GM19023 (cell line): ENCODE measurements around the gene RAC3.

Experiments used
- ATAC-seq: cut with Tn5 transposase; IDR thresholded peaks from one replicate; pipeline ENCODE4 v1.9.1; 2021; ENCODE audit warnings: mild to moderate bottlenecking, moderate library complexity; ENCODE audit not compliant: unreplicated experiment

The RAC3 gene

DNA sequence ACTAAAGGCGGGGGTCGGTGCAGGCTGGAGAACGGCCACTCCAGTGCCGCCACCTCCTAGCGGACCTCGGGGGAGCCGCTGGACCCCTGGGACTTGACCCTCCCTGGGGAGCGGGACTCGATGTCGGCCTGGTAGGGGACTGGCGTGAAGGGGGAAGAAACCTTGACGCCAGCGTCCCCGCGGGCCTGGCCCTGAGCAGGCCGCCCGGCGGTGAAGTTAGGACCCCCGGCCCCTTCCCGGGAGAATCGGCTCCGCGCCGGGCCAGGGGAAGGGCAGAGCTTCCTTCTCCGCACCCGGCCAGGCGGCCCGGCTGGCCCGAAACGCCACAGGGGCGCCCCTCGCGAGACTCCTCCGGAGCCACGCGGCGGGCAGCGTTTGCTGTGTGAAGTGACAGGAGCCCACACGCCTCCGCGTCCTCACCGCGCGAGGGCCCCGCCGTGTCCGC lies 33.7 kb downstream of the RAC3 start:
- ATAC-seq, result peak; percentile 25

DNA sequence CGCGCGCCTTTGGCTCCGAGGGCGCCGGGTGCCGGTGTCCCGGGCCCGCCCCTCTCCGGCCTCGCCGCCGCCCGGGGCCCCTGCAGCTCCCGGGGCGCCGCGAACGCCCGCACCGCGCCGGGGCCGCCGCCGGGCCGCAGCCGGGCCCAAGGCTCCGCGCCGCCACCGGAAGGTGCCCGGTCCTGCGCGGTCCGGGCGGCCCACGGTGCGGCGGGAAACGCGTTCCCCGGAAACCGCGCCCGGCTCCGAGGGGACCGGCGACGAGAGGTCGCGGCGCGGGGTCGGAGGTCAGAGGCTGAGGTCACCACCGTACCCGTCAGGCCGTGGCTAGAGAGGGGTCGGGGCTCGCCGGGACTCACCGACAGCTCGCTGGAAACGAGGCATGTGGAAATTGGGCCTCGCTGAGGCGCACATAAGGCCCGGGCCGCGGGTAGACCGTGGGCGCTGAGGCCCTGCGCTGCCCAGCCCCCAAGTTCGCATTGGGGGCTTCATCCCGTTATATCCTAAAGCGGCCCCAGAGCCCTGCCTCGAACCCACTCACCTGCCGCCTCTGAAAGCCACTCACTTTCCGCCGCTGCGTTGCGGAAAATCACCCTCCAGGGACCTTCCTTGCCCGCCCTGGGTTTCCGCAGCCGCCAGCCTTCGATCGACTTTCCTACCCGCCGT lies 34.3 kb downstream of the RAC3 start, which contains the start of gene DUS1L:
DUS1L (minus strand) TSS at position 167 of the 666 bp plus-strand sequence. CDS start 745 bp downstream, outside the sequence.
- peak; percentile 74 for ATAC-seq

GRCh38 chr17:82070611-82071010 lies 39.1 kb downstream of the RAC3 start:
- no peak for ATAC-seq

- ATAC-seq, result no peak
Measured at GRCh38 chr17:82072827-82073226, 41.3 kb downstream of the RAC3 start.

DNA sequence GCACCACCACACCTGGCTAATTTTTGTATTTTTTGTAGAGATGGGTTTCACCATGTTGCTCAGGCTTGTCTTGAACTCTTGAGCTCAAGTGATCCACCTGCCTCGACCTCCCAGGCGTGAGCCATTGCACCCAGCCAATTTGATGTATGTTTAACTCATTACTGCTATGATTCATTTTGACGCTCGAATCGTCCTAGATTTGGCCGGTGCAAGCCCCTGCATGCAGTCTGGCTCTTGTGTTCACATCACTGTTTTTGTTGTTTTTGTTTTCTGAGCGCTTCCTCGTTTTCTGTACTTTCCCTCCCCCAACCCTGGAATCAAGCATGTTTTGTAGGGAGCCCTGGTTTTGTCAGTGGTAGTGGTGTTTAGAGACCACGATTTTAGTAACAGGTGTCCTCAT lies 42.0 kb downstream of the RAC3 start:
- ATAC-seq, result no peak

GRCh38 chr17:82076018-82076784 lies 44.7 kb downstream of the RAC3 start:
- ATAC-seq, result no peak

GRCh38 chr17:82076785-82077591 lies 45.5 kb downstream of the RAC3 start:
- no peak for ATAC-seq

GRCh38 chr17:82077617-82078358 lies 46.3 kb downstream of the RAC3 start:
- no peak for ATAC-seq

GRCh38 chr17:82078433-82078832 lies 47.0 kb downstream of the RAC3 start:
- ATAC-seq, result no peak

DNA sequence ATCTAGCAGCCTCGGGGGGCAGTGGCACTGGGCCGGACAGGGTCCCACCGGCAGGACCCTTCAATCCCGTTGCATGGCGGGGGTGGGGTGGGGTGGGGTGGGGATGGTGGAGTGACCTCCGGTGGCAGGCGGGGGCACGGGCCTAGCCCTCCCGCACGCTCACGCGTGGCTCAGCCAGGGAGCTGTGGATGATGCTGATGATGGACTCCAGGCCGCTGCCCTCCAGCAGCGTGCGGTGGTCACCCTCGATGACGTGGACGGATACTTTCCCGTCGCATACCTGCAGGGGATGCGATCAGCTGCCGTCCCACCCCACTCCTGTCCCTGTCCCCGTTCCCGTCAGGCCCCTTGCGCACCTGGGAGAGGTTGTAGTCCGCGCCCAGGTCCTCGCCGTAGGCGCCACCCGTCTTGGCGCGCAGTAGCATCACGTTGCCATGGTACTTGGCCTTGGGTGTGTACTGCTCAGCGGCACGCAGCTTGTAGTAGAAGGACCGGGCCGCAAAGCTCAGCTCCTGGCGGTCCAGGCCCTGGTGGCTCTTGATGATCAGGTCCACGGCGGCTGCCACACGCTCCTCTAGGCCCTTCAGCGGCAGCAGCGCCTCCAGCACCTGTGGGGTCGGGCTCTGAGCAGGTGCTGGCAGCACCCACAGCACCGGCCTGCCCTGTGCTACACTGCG lies 47.7 kb downstream of the RAC3 start:
- no peak for ATAC-seq

GRCh38 chr17:82080048-82080788 lies 48.7 kb downstream of the RAC3 start:
- no peak for ATAC-seq

DNA sequence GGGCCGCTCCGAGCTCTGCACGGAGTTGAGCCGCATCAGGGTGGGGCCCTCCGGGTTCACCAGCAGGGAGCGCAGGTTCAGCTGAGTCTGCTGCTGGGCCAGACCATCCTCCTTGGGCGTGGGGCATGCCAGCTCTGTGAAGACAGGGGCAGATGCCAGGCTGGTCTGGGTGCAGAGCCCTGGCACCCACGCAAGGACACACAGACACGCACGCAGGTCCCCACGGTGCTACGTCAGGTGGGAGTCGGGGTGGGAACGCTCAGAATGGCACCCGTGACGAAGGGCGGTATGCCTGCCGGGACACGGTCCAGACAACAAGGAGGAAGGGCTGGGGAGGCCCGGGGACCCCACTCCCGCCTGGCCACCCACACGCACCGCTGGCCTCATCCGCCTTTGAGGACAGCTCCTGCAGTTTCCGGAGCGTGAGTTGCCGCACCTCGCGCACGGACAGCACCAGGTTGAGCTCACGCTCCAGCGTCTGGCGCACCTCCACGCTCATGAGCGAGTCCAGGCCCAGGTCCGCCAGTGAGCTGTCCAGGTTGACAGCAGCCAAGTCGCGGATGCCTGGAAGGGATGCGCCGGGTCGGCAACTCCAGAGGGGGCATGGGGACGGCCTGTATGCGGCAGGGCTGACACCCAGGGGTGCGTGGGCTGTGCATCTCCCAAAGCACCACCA lies 49.4 kb downstream of the RAC3 start:
- no peak for ATAC-seq

- ATAC-seq, result no peak
Measured at GRCh38 chr17:82081546-82081945, 50.1 kb downstream of the RAC3 start.

- no peak for ATAC-seq
Measured at GRCh38 chr17:82081966-82082365, 50.5 kb downstream of the RAC3 start.

- no peak for ATAC-seq
Measured at GRCh38 chr17:82082456-82082855, 51.0 kb downstream of the RAC3 start.

- no peak for ATAC-seq
Measured at GRCh38 chr17:82083009-82083408, 51.5 kb downstream of the RAC3 start.
